HEK293 (cell line): ENCODE data around the gene CYTH3.

Source experiments
- CTCF ChIA-PET: fragments of 350-600 bp; formaldehyde crosslinking; extraction: SDS; loops from one replicate; lab custom pipeline; 2021; ENCODE audit warnings: antibody characterized with exemption; lab: Yijun Ruan, JAX
- POLR2A ChIA-PET: fragments of 300-600 bp; formaldehyde crosslinking; extraction: SDS; loops from one replicate; lab custom pipeline; 2020; ENCODE audit warnings: antibody characterized with exemption, inconsistent platforms; lab: Yijun Ruan, JAX
- H3K27ac ChIP-seq: fragments of 200-500 bp; sonication (Bioruptor generic); 2 replicates; pipeline ENCODE4 v1.5.1; 2014; ENCODE audit warnings: low read depth, low read length, control low read depth, inconsistent platforms; ENCODE audit errors: extremely low read depth
- H3K36me3 ChIP-seq, 2 experiments: fragments of 200-500 bp in 1 of 2; sonication (Bioruptor generic) in 1 of 2; 1 replicate in 1 of 2; 2 replicates in 1 of 2; pipeline ENCODE4 v1.5.1; 2014 to 2017; ENCODE audit warnings: inconsistent platforms in 2 of 2, low read length in 2 of 2; ENCODE audit not compliant: control insufficient read depth in 2 of 2, insufficient read depth in 1 of 2
- H3K4me1 ChIP-seq: fragments of 200-500 bp; sonication (Bioruptor generic); 2 replicates; pipeline ENCODE4 v1.5.1; 2014; ENCODE audit warnings: mild to moderate bottlenecking, low read length, inconsistent platforms; ENCODE audit not compliant: control insufficient read depth, insufficient read depth
- H3K4me3 ChIP-seq: 2 replicates; pipeline ENCODE4 v1.5.1; 2011; ENCODE audit warnings: low read depth, mild to moderate bottlenecking, control low read depth, low read length, moderate library complexity
- H3K9me3 ChIP-seq: fragments of 200-500 bp; sonication (Bioruptor generic); 2 replicates; pipeline ENCODE4 v1.5.1; 2014; ENCODE audit warnings: low read depth, low read length, inconsistent platforms; ENCODE audit not compliant: control insufficient read depth, insufficient read depth
- BCL11A ChIP-seq: fragments of 450-650 bp; formaldehyde crosslinking; IDR thresholded peaks from 2 replicates; pipeline ENCODE4 v1.5.1; 2016; ENCODE audit warnings: low read depth, missing biosample characterization, missing genetic modification characterization
- GLIS2 ChIP-seq: fragments of 450-650 bp; formaldehyde crosslinking; IDR thresholded peaks from 2 replicates; pipeline ENCODE4 v1.5.1; 2016; ENCODE audit warnings: missing biosample characterization, missing genetic modification characterization
- HOXC10 ChIP-seq: sonication (generic); formaldehyde crosslinking; IDR thresholded peaks from 2 replicates; pipeline ENCODE4 v1.8.1; 2023; ENCODE audit warnings: mild to moderate bottlenecking, missing genetic modification reagents
- MZF1 ChIP-seq: fragments of 450-650 bp; formaldehyde crosslinking; IDR thresholded peaks from 2 replicates; pipeline ENCODE4 v1.5.1; 2017; ENCODE audit warnings: missing biosample characterization, missing genetic modification characterization, borderline replicate concordance
- SCRT2 ChIP-seq: fragments of 450-650 bp; formaldehyde crosslinking; IDR thresholded peaks from 2 replicates; pipeline ENCODE4 v1.5.1; 2016; ENCODE audit warnings: missing biosample characterization, missing genetic modification characterization
- TRIM28 ChIP-seq: IDR thresholded peaks from 2 replicates; pipeline ENCODE4 v1.6.1; 2011; ENCODE audit warnings: low read length, control low read depth, borderline replicate concordance
- ZNF121 ChIP-seq: fragments of 450-650 bp; formaldehyde crosslinking; IDR thresholded peaks from 2 replicates; pipeline ENCODE4 v1.5.1; 2016; ENCODE audit warnings: missing biosample characterization, missing genetic modification characterization
- ZNF132 ChIP-seq: fragments of 450-650 bp; formaldehyde crosslinking; IDR thresholded peaks from 2 replicates; pipeline ENCODE4 v1.5.1; 2017; ENCODE audit warnings: missing biosample characterization, missing genetic modification characterization, borderline replicate concordance
- ZNF140 ChIP-seq: fragments of 450-650 bp; formaldehyde crosslinking; IDR thresholded peaks from 2 replicates; pipeline ENCODE4 v1.5.1; 2016; ENCODE audit warnings: missing biosample characterization, missing genetic modification characterization
- ZNF157 ChIP-seq: fragments of 450-650 bp; formaldehyde crosslinking; IDR thresholded peaks from 2 replicates; pipeline ENCODE4 v1.5.1; 2016; ENCODE audit warnings: missing biosample characterization, missing genetic modification characterization
- ZNF16 ChIP-seq: fragments of 450-650 bp; formaldehyde crosslinking; IDR thresholded peaks from 2 replicates; pipeline ENCODE4 v1.5.1; 2016; ENCODE audit warnings: low read depth, missing biosample characterization, missing genetic modification characterization
- ZNF169 ChIP-seq: fragments of 450-650 bp; formaldehyde crosslinking; IDR thresholded peaks from 2 replicates; pipeline ENCODE4 v1.5.1; 2016; ENCODE audit warnings: missing biosample characterization, missing genetic modification characterization
- ZNF266 ChIP-seq: fragments of 450-650 bp; formaldehyde crosslinking; IDR thresholded peaks from 2 replicates; pipeline ENCODE4 v1.5.1; 2016; ENCODE audit warnings: missing biosample characterization, missing genetic modification characterization, low read depth
- ZNF354C ChIP-seq: fragments of 450-650 bp; formaldehyde crosslinking; IDR thresholded peaks from 2 replicates; pipeline ENCODE4 v1.5.1; 2016; ENCODE audit warnings: missing biosample characterization, missing genetic modification characterization, low read depth, borderline replicate concordance
- ZNF366 ChIP-seq: fragments of 450-650 bp; formaldehyde crosslinking; conservative IDR thresholded peaks from 2 replicates; pipeline ENCODE4 v1.5.1; 2016; ENCODE audit warnings: missing biosample characterization, missing genetic modification characterization
- ZNF521 ChIP-seq: fragments of 450-650 bp; formaldehyde crosslinking; IDR thresholded peaks from 2 replicates; pipeline ENCODE4 v1.5.1; 2017; ENCODE audit warnings: missing biosample characterization, mild to moderate bottlenecking, missing genetic modification characterization
- ZNF529 ChIP-seq: fragments of 450-650 bp; formaldehyde crosslinking; IDR thresholded peaks from 2 replicates; pipeline ENCODE4 v1.5.1; 2017; ENCODE audit warnings: missing genetic modification characterization, missing biosample characterization; ENCODE audit not compliant: insufficient replicate concordance
- ZNF626 ChIP-seq: fragments of 450-650 bp; sonication (Bioruptor Pico); formaldehyde crosslinking; IDR thresholded peaks from 2 replicates; pipeline ENCODE4 v1.5.1; 2018; ENCODE audit warnings: missing biosample characterization, missing genetic modification characterization, inconsistent platforms
- ZNF629 ChIP-seq: fragments of 450-650 bp; formaldehyde crosslinking; IDR thresholded peaks from 2 replicates; pipeline ENCODE4 v1.5.1; 2017; ENCODE audit warnings: missing biosample characterization, missing genetic modification characterization
- ZNF785 ChIP-seq: fragments of 450-650 bp; formaldehyde crosslinking; IDR thresholded peaks from 2 replicates; pipeline ENCODE4 v1.5.1; 2016; ENCODE audit warnings: missing biosample characterization, missing genetic modification characterization
- ZNF837 ChIP-seq: fragments of 450-650 bp; formaldehyde crosslinking; IDR thresholded peaks from 2 replicates; pipeline ENCODE4 v1.5.1; 2016; ENCODE audit warnings: missing biosample characterization, missing genetic modification characterization
- TF ChIP-seq, protein P1 (sequence below): fragments of 450-650 bp; formaldehyde crosslinking; IDR thresholded peaks from 2 replicates; pipeline ENCODE4 v1.5.1; 2016; ENCODE audit warnings: missing biosample characterization, missing genetic modification characterization
- TF ChIP-seq, protein P2 (sequence below): fragments of 450-650 bp; formaldehyde crosslinking; IDR thresholded peaks from 2 replicates; pipeline ENCODE4 v1.5.1; 2016; ENCODE audit warnings: missing biosample characterization, missing genetic modification characterization
- TF ChIP-seq, protein P3 (sequence below): fragments of 450-650 bp; formaldehyde crosslinking; IDR thresholded peaks from 2 replicates; pipeline ENCODE4 v1.5.1; 2016; ENCODE audit warnings: missing biosample characterization, missing genetic modification characterization, borderline replicate concordance
- TF ChIP-seq, protein P4 (sequence below): fragments of 450-650 bp; formaldehyde crosslinking; IDR thresholded peaks from 2 replicates; pipeline ENCODE4 v1.5.1; 2016; ENCODE audit warnings: missing biosample characterization, missing genetic modification characterization, borderline replicate concordance

Gene CYTH3

DNA sequence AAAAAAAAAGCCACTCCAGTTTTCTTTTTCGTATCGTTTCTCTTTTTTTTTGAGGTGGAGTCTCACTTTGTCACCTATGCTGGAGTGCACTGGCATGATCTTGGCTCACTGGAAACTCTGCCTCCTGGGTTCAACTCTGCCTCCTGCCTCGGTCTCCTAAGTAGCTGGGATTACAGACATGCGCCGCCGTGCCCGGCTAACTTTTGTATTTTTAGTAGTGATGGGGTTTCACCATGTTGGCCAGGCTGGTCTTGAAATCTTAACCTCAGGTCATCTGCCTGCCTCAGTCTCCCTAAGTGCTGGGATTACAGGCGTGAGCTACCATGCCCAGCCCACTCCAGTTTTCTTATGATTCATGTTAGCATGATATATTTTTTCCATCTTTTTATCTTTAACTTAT lies 148.6 kb downstream of the CYTH3 start:
- TF ChIP-seq ZNF121 = no peak
- H3K36me3 ChIP-seq = peaks cover 35 to 53% of the 10 kb centered on the region in 2 experiments
- H3K9me3 ChIP-seq = no peaks in the 10 kb centered on the region
- ChIA-PET POLR2A (no interaction called here), CTCF (interaction anchor here (0.7 to 1.5 kb wide), 2 partner anchors 59 to 199 kb away, joined by 3 to 8 read pairs; no protein-coding TSS in a partner anchor)
- H3K27ac ChIP-seq = no peak overlapping the region
- H3K4me3 ChIP-seq = no peak overlapping the region
- H3K4me1 ChIP-seq = no peaks in the 10 kb centered on the region

DNA sequence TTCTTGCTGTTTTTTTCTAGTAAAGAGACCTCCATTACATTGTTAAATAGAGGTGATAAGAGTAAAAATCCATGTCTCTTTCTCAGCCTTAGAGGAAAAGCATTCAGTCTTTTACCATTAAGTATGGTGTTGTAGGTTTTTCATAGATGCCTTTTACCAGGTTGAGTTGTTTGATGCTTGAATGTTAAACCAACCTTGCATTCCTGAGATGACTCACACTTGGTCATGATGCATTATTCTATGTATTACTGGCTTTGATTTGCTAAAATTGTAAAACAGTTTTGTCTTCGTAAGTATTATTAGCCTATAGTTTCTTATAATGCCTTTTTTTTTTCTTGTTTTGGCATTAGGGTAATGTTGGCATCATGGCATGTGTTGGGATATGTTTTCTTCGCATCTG lies 151.3 kb downstream of the CYTH3 start:
- no peak overlapping the region for H3K27ac ChIP-seq
- ChIA-PET POLR2A (no interaction called here), CTCF (interaction anchor here (0.6 kb wide), 1 partner anchor 263 kb away, joined by 4 read pairs; no protein-coding TSS in a partner anchor)
- no peaks in the 10 kb centered on the region for H3K4me1 ChIP-seq
- no peak for TF ChIP-seq ZNF837 (tag by site-specific recombination)
- no peak for TF ChIP-seq ZNF354C (tag by site-specific recombination)
- TF ChIP-seq TRIM28 = no peak
- no peak for TF ChIP-seq ZNF169
- TF ChIP-seq ZNF629 (tag by site-specific recombination) = no peak
- TF ChIP-seq ZNF366 (tag by site-specific recombination) = no peak
- no peak for TF ChIP-seq ZNF157 (tag by site-specific recombination)
- no peak for TF ChIP-seq HOXC10 (CRISPR knock-in tag)
- TF ChIP-seq ZNF16 (tag by site-specific recombination) = no peak
- TF ChIP-seq, protein P1, sequence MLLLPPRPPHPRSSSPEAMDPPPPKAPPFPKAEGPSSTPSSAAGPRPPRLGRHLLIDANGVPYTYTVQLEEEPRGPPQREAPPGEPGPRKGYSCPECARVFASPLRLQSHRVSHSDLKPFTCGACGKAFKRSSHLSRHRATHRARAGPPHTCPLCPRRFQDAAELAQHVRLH = no peak
- no peak for TF ChIP-seq ZNF521
- no peak for TF ChIP-seq ZNF529 (tag by site-specific recombination)
- TF ChIP-seq ZNF626 (tag by site-specific recombination) = no peak
- TF ChIP-seq ZNF266 (tag by site-specific recombination) = no peak
- TF ChIP-seq SCRT2 (tag by site-specific recombination) = no peak
- no peak for TF ChIP-seq ZNF140 (tag by site-specific recombination)
- no peak for TF ChIP-seq ZNF785 (tag by site-specific recombination)
- H3K36me3 ChIP-seq = peaks cover 45 to 61% of the 10 kb centered on the region in 2 experiments
- H3K9me3 ChIP-seq = no peaks in the 10 kb centered on the region
- no peak overlapping the region for H3K4me3 ChIP-seq

DNA sequence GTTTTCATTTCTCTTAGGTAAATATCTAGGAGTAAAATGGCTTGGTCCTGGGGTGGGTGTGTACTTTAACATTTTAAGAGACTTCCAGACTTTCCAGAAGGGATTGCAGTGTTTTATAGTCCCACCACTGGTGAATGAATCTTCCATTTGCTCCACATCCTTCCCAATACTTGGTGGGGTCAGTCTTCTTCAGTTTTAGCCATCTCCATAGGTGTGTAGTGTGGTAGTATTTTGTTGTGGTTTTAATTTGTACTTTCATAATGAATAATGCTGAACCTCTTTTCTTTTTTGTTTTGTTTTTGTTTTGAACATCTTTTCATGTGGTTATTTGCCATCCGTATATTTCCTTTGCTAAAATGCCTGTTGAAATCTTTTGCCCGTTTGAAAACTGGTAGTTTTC lies 154.9 kb downstream of the CYTH3 start:
- ChIA-PET CTCF (interaction anchor here (1.1 kb wide), 1 partner anchor 120 kb away, joined by 12 read pairs; no protein-coding TSS in a partner anchor), POLR2A (no interaction called here)
- Histone ChIP-seq H3K4me1 (no peaks in the 10 kb centered on the region), H3K4me3 (no peak overlapping the region), H3K9me3 (no peaks in the 10 kb centered on the region), H3K36me3 (peaks cover 49 to 74% of the 10 kb centered on the region in 2 experiments), H3K27ac (no peak overlapping the region)
- no peak for TF ChIP-seq ZNF266 (tag by site-specific recombination)
- TF ChIP-seq, protein P2, sequence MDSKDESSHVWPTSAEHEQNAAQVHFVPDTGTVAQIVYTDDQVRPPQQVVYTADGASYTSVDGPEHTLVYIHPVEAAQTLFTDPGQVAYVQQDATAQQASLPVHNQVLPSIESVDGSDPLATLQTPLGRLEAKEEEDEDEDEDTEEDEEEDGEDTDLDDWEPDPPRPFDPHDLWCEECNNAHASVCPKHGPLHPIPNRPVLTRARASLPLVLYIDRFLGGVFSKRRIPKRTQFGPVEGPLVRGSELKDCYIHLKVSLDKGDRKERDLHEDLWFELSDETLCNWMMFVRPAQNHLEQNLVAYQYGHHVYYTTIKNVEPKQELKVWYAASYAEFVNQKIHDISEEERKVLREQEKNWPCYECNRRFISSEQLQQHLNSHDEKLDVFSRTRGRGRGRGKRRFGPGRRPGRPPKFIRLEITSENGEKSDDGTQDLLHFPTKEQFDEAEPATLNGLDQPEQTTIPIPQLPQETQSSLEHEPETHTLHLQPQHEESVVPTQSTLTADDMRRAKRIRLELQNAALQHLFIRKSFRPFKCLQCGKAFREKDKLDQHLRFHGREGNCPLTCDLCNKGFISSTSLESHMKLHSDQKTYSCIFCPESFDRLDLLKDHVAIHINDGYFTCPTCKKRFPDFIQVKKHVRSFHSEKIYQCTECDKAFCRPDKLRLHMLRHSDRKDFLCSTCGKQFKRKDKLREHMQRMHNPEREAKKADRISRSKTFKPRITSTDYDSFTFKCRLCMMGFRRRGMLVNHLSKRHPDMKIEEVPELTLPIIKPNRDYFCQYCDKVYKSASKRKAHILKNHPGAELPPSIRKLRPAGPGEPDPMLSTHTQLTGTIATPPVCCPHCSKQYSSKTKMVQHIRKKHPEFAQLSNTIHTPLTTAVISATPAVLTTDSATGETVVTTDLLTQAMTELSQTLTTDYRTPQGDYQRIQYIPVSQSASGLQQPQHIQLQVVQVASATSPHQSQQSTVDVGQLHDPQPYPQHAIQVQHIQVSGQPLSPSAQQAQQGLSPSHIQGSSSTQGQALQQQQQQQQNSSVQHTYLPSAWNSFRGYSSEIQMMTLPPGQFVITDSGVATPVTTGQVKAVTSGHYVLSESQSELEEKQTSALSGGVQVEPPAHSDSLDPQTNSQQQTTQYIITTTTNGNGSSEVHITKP = no peak
- TF ChIP-seq ZNF529 (tag by site-specific recombination) = no peak
- TF ChIP-seq, protein P3, sequence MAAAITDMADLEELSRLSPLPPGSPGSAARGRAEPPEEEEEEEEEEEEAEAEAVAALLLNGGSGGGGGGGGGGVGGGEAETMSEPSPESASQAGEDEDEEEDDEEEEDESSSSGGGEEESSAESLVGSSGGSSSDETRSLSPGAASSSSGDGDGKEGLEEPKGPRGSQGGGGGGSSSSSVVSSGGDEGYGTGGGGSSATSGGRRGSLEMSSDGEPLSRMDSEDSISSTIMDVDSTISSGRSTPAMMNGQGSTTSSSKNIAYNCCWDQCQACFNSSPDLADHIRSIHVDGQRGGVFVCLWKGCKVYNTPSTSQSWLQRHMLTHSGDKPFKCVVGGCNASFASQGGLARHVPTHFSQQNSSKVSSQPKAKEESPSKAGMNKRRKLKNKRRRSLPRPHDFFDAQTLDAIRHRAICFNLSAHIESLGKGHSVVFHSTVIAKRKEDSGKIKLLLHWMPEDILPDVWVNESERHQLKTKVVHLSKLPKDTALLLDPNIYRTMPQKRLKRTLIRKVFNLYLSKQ = no peak
- TF ChIP-seq ZNF132 (tag by site-specific recombination) = no peak
- TF ChIP-seq, protein P4, sequence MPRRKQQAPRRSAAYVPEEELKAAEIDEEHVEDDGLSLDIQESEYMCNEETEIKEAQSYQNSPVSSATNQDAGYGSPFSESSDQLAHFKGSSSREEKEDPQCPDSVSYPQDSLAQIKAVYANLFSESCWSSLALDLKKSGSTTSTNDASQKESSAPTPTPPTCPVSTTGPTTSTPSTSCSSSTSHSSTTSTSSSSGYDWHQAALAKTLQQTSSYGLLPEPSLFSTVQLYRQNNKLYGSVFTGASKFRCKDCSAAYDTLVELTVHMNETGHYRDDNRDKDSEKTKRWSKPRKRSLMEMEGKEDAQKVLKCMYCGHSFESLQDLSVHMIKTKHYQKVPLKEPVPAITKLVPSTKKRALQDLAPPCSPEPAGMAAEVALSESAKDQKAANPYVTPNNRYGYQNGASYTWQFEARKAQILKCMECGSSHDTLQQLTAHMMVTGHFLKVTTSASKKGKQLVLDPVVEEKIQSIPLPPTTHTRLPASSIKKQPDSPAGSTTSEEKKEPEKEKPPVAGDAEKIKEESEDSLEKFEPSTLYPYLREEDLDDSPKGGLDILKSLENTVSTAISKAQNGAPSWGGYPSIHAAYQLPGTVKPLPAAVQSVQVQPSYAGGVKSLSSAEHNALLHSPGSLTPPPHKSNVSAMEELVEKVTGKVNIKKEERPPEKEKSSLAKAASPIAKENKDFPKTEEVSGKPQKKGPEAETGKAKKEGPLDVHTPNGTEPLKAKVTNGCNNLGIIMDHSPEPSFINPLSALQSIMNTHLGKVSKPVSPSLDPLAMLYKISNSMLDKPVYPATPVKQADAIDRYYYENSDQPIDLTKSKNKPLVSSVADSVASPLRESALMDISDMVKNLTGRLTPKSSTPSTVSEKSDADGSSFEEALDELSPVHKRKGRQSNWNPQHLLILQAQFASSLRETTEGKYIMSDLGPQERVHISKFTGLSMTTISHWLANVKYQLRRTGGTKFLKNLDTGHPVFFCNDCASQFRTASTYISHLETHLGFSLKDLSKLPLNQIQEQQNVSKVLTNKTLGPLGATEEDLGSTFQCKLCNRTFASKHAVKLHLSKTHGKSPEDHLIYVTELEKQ (tag by site-specific recombination) = no peak
- no peak for TF ChIP-seq GLIS2 (tag by site-specific recombination)
- TF ChIP-seq BCL11A = no peak
- TF ChIP-seq MZF1 (tag by site-specific recombination) = no peak
